GM12878 (cell line): ENCODE data around the gene SERTAD1.

ENCODE experiments used
- HDAC6 ChIP-seq: fragments of 200-600 bp; sonication (generic); IDR thresholded peaks from one replicate; pipeline ENCODE4 v1.8.0; 2017; ENCODE audit warnings: antibody characterized with exemption; ENCODE audit not compliant: unreplicated experiment
- JUND ChIP-seq: IDR thresholded peaks from 2 replicates; pipeline ENCODE4 v1.6.1; 2012; ENCODE audit warnings: low read depth, mild to moderate bottlenecking, low read length, improper control_type of control experiment, moderate library complexity
- POLR2A ChIP-seq: IDR thresholded peaks from 2 replicates; pipeline ENCODE4 v1.6.1; 2011; ENCODE audit warnings: low read depth, mild to moderate bottlenecking, low read length
- POLR2AphosphoS5 ChIP-seq: IDR thresholded peaks from 2 replicates; pipeline ENCODE4 v1.6.1; 2011; ENCODE audit warnings: mild to moderate bottlenecking, low read length, inconsistent platforms
- RFX5 ChIP-seq: IDR thresholded peaks from 2 replicates; pipeline ENCODE4 v1.6.1; 2011; ENCODE audit warnings: low read depth, low read length, improper control_type of control experiment
- SMARCA5 ChIP-seq: fragments of 450-650 bp; IDR thresholded peaks from 2 replicates; pipeline ENCODE4 v1.6.1; 2017; ENCODE audit warnings: mild to moderate bottlenecking
- TAF1 ChIP-seq: IDR thresholded peaks from 2 replicates; pipeline ENCODE4 v1.6.1; 2011; ENCODE audit warnings: mild to moderate bottlenecking, low read depth, low read length, borderline replicate concordance
- TARDBP ChIP-seq: IDR thresholded peaks from 2 replicates; pipeline ENCODE4 v1.6.1; 2016; ENCODE audit warnings: borderline replicate concordance
- TCF7 ChIP-seq: IDR thresholded peaks from 2 replicates; pipeline ENCODE4 v1.6.1; 2014; ENCODE audit warnings: antibody characterized with exemption, borderline replicate concordance
- ZNF274 ChIP-seq: IDR thresholded peaks from one replicate; pipeline ENCODE4 v1.8.0; 2011; ENCODE audit not compliant: insufficient read length, insufficient read depth
- TF ChIP-seq, protein P1 (sequence below): IDR thresholded peaks from 2 replicates; pipeline ENCODE4 v1.6.1; 2011; ENCODE audit warnings: low read depth, low read length, improper control_type of control experiment, borderline replicate concordance
- TF ChIP-seq, protein P2 (sequence below), 3 experiments: IDR thresholded peaks in 2 of 3; conservative IDR thresholded peaks in 1 of 3; 2 replicates each; pipeline ENCODE4 v1.5.1; 2011; ENCODE audit warnings: low read depth in 3 of 3, low read length in 3 of 3, mild to moderate bottlenecking in 3 of 3, control low read depth in 2 of 3, moderate library complexity in 2 of 3, inconsistent platforms in 1 of 3, mixed read lengths in 1 of 3; ENCODE audit not compliant: control insufficient read depth in 2 of 3, insufficient read depth in 1 of 3; ENCODE audit errors: extremely low read depth in 1 of 3

DNA sequence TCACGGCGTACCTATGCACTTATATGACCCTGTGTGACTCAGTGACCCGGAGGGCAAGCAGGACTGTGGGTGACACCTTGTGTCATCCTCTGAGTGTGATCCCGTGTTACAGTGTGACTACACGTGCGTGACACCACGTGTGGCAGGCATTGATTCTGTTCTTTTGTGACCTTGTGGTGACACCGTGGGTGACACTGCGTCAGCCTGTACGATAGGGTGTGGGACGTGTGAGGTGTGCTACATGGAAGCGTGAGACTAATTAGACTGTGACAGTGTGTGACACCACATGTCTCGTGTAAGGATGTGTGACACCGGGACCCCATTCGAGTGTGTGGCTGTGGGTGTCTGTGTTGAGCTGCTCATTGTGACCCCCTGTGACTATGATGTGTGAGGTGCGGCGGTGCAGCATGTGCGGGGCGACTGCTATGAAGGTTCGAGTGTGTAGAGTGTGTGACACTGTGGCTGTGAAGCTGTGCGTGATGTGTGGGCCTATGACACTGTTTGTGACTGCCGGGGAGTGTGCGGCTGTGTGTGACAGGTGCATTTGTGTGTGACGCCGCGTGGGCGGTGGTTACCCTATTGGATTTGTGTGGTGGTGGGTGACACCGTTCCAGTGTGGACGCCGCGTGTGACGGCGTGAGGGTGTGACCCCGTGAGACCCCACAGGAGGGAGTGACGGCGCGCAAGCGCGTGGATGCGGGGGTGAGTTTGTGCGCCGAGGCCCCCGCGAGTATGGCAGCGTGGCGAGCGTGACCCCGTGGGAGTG, 40.6 kb upstream of the SERTAD1 start:
- TF ChIP-seq POLR2AphosphoS5 (no peak), SMARCA5 (peak; percentile 2; the same call in 1 of the 2 replicates), TAF1 (no peak), POLR2A (no peak; the same call in 1 of the 2 replicates), RFX5 (no peak), HDAC6 (no peak), JUND (0 out of 2 replicates have a peak, but pooled peaks have one; percentile 21), TCF7 (no peak), TARDBP (no peak), ZNF274 (no peak)
- TF ChIP-seq, protein P1, sequence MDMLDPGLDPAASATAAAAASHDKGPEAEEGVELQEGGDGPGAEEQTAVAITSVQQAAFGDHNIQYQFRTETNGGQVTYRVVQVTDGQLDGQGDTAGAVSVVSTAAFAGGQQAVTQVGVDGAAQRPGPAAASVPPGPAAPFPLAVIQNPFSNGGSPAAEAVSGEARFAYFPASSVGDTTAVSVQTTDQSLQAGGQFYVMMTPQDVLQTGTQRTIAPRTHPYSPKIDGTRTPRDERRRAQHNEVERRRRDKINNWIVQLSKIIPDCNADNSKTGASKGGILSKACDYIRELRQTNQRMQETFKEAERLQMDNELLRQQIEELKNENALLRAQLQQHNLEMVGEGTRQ = no peak; the same call in 1 of the 2 replicates
- TF ChIP-seq, protein P2, sequence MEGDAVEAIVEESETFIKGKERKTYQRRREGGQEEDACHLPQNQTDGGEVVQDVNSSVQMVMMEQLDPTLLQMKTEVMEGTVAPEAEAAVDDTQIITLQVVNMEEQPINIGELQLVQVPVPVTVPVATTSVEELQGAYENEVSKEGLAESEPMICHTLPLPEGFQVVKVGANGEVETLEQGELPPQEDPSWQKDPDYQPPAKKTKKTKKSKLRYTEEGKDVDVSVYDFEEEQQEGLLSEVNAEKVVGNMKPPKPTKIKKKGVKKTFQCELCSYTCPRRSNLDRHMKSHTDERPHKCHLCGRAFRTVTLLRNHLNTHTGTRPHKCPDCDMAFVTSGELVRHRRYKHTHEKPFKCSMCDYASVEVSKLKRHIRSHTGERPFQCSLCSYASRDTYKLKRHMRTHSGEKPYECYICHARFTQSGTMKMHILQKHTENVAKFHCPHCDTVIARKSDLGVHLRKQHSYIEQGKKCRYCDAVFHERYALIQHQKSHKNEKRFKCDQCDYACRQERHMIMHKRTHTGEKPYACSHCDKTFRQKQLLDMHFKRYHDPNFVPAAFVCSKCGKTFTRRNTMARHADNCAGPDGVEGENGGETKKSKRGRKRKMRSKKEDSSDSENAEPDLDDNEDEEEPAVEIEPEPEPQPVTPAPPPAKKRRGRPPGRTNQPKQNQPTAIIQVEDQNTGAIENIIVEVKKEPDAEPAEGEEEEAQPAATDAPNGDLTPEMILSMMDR (IDR thresholded peaks at IDR 0.05 in 2 of 3, conservative IDR thresholded peaks at IDR 0.05 in 1 of 3; ENCODE audit: control insufficient read depth in 2 of 3, extremely low read depth in 1 of 3, insufficient read depth in 1 of 3, low read depth in 3 of 3, low read length in 3 of 3) = no peak
